Liver (tissue), 9 donors: ENCODE measurements around the gene CATSPER1. TPM values are rescaled to one million over a fixed set of nuclear protein-coding genes. Genes with fewer than 3 reads are reported as not detected.

Experiments
- DNase-seq: peaks from one replicate; pipeline ENCODE4 v3.0.0-alpha.2; 2017; ENCODE audit warnings: low spot score
- H3K27ac ChIP-seq, 2 donors: one replicate each; pipeline ENCODE4 v1.7.0; 2013; ENCODE audit warnings: inconsistent platforms in 2 of 2, low read length in 2 of 2, control low read depth in 1 of 2, low read depth in 1 of 2, mild to moderate bottlenecking in 1 of 2
- H3K27me3 ChIP-seq, 4 donors: one replicate each; pipeline versions ENCODE4 v1.6.1 to v1.7.0; 2013; ENCODE audit warnings: low read length in 3 of 4, inconsistent platforms in 1 of 4, mild to moderate bottlenecking in 1 of 4, moderate library complexity in 1 of 4; ENCODE audit not compliant: control insufficient read depth in 4 of 4, insufficient read depth in 4 of 4
- H3K36me3 ChIP-seq, 4 donors: one replicate each; pipeline versions ENCODE4 v1.6.1 to v1.7.0; 2013; ENCODE audit warnings: low read length in 3 of 4, mild to moderate bottlenecking in 3 of 4, low read depth in 1 of 4, moderate library complexity in 1 of 4; ENCODE audit not compliant: control insufficient read depth in 4 of 4, insufficient read depth in 3 of 4
- H3K4me1 ChIP-seq, 4 donors: one replicate each; pipeline versions ENCODE4 v1.6.1 to v1.7.0; 2013; ENCODE audit warnings: low read length in 3 of 4, mild to moderate bottlenecking in 3 of 4, moderate library complexity in 1 of 4; ENCODE audit not compliant: control insufficient read depth in 4 of 4, insufficient read depth in 4 of 4
- H3K4me3 ChIP-seq, 3 donors: one replicate each; pipeline versions ENCODE4 v1.6.1 to v1.7.0; 2013; ENCODE audit warnings: low read length in 3 of 3, control low read depth in 1 of 3, low read depth in 1 of 3, mild to moderate bottlenecking in 1 of 3
- H3K9ac ChIP-seq, 2 donors: one replicate each; pipeline ENCODE4 v1.7.0; 2013; ENCODE audit warnings: low read length in 2 of 2, mild to moderate bottlenecking in 2 of 2, moderate library complexity in 2 of 2, control low read depth in 1 of 2, low read depth in 1 of 2
- H3K9me3 ChIP-seq, 4 donors: one replicate each; pipeline versions ENCODE4 v1.6.1 to v1.7.0; 2013; ENCODE audit warnings: low read length in 3 of 4; ENCODE audit not compliant: control insufficient read depth in 4 of 4
- ATF3 ChIP-seq: IDR thresholded peaks from 2 replicates; pipeline ENCODE4 v1.6.1; 2016; ENCODE audit warnings: antibody characterized with exemption
- CTCF ChIP-seq: fragments of 150-350 bp; IDR thresholded peaks from 2 replicates; pipeline ENCODE4 v1.5.1; 2017; ENCODE audit warnings: improper control_type of control experiment, low read depth, low read length; ENCODE audit not compliant: missing input control
- EGR1 ChIP-seq, 2 donors: IDR thresholded peaks; 2 replicates each; pipeline ENCODE4 v1.6.1; 2016 to 2018; ENCODE audit warnings: antibody characterized with exemption in 2 of 2, low read depth in 2 of 2
- FOXA1 ChIP-seq: IDR thresholded peaks from 2 replicates; pipeline ENCODE4 v1.6.1; 2016; ENCODE audit warnings: antibody characterized with exemption
- FOXA2 ChIP-seq: IDR thresholded peaks from 2 replicates; pipeline ENCODE4 v1.6.1; 2016; ENCODE audit warnings: antibody characterized with exemption
- GABPA ChIP-seq, 2 donors: IDR thresholded peaks in 1 of 2; conservative IDR thresholded peaks in 1 of 2; 2 replicates each; pipeline ENCODE4 v1.6.1; 2016; ENCODE audit warnings: antibody characterized with exemption in 2 of 2, mild to moderate bottlenecking in 1 of 2, moderate library complexity in 1 of 2
- HNF4A ChIP-seq, 2 donors: conservative IDR thresholded peaks; 2 replicates each; pipeline ENCODE4 v1.6.1; 2016; ENCODE audit warnings: antibody characterized with exemption in 2 of 2, mild to moderate bottlenecking in 2 of 2
- HNF4G ChIP-seq: IDR thresholded peaks from 2 replicates; pipeline ENCODE4 v1.6.1; 2016; ENCODE audit warnings: antibody characterized with exemption
- JUND ChIP-seq, 2 donors: IDR thresholded peaks; 2 replicates each; pipeline ENCODE4 v1.6.1; 2016; ENCODE audit warnings: antibody characterized with exemption in 2 of 2
- MAX ChIP-seq: IDR thresholded peaks from 2 replicates; pipeline ENCODE4 v1.6.1; 2016; ENCODE audit warnings: antibody characterized with exemption
- NR2F2 ChIP-seq: IDR thresholded peaks from 2 replicates; pipeline ENCODE4 v1.6.1; 2016; ENCODE audit warnings: antibody characterized with exemption
- RAD21 ChIP-seq, 2 donors: IDR thresholded peaks; 2 replicates each; pipeline ENCODE4 v1.6.1; 2016; ENCODE audit warnings: antibody characterized with exemption in 2 of 2, mild to moderate bottlenecking in 2 of 2
- REST ChIP-seq: IDR thresholded peaks from 2 replicates; pipeline ENCODE4 v1.6.1; 2016; ENCODE audit warnings: antibody characterized with exemption, mild to moderate bottlenecking
- RXRA ChIP-seq, 2 donors: IDR thresholded peaks; 2 replicates each; pipeline ENCODE4 v1.6.1; 2017 to 2018; ENCODE audit warnings: antibody characterized with exemption in 2 of 2, mild to moderate bottlenecking in 1 of 2
- SP1 ChIP-seq: IDR thresholded peaks from 2 replicates; pipeline ENCODE4 v1.6.1; 2018; ENCODE audit warnings: antibody characterized with exemption, mild to moderate bottlenecking
- TAF1 ChIP-seq: conservative IDR thresholded peaks from 2 replicates; pipeline ENCODE4 v1.6.1; 2016; ENCODE audit warnings: antibody characterized with exemption, mild to moderate bottlenecking
- YY1 ChIP-seq: IDR thresholded peaks from 2 replicates; pipeline ENCODE4 v1.6.1; 2016; ENCODE audit warnings: antibody characterized with exemption, mild to moderate bottlenecking
- ZBTB33 ChIP-seq: IDR thresholded peaks from 2 replicates; pipeline ENCODE4 v1.6.1; 2016; ENCODE audit warnings: antibody characterized with exemption
- WGBS: extraction: QIAGEN DNeasy Blood & Tissue Kit; methylation state at CpG from one replicate; pipeline ENCODE4 v1.1.7; 2013; 5-methylcytosine and 5-hydroxymethylcytosine counted together
- polyA plus RNA-seq, 2 donors: library from polyadenylated mRNA; stranded (reverse) in 1 of 2; unstranded in 1 of 2; fragments of 200-250 nt in 1 of 2; fragments of >200 nt in 1 of 2; fragmentation: Nextera tagmentation in 1 of 2; extraction: Ambion mirVana in 1 of 2; gene quantifications; one replicate each; pipeline versions ENCODE4 v1.2.1 to v1.2.3, GENCODE V29; 2013 to 2015
- total RNA-seq, 2 donors: library from RNA; depleted of rRNA; stranded (reverse); fragments of >200 nt; gene quantifications; one replicate each; pipeline ENCODE4 v1.2.3, GENCODE V29; 2014
- donor health status: healthy.
- donor health status: healthy.
- donor health status: healthy.
- donor health status: healthy.
- donor health status: healthy.

Gene CATSPER1
- total and polyA plus RNA-seq, 4 donors = 0.17 TPM; not detected in 3

- H3K9ac ChIP-seq = no peak overlapping the region
- no peak overlapping the region for H3K4me3 ChIP-seq
- no peak for DNase-seq
- TF ChIP-seq EGR1 (IDR thresholded peaks at IDR 0.05; ENCODE audit: low read depth in 2 of 2) (no peak), REST (no peak), TAF1 (no peak), FOXA2 (no peak), RXRA (IDR thresholded peaks at IDR 0.05) (no peak), HNF4A (conservative IDR thresholded peaks at IDR 0.05) (no peak), ZBTB33 (no peak), FOXA1 (no peak), GABPA (IDR thresholded peaks at IDR 0.05 in 1 of 2, conservative IDR thresholded peaks at IDR 0.05 in 1 of 2) (no peak), JUND (IDR thresholded peaks at IDR 0.05) (no peak), MAX (no peak), YY1 (no peak), RAD21 (IDR thresholded peaks at IDR 0.05) (no peak), NR2F2 (no peak), ATF3 (no peak), HNF4G (no peak), SP1 (no peak), CTCF (no peak)
- no peaks in the 10 kb centered on the region for H3K36me3 ChIP-seq
- H3K9me3 ChIP-seq = no peaks in the 10 kb centered on the region
- 96% methylated on average over 6 of the region's 6 CpGs for WGBS
- peaks cover 0 to 4% (median 1%) of the 10 kb centered on the region in 4 donors for H3K4me1 ChIP-seq
- H3K27me3 ChIP-seq = peaks cover 0 to 14% (median 0%) of the 10 kb centered on the region in 4 donors
- H3K27ac ChIP-seq = no peak overlapping the region
Measured at GRCh38 chr11:66014804-66015453, 11.3 kb downstream of the CATSPER1 start.
